WERI-Rb-1 (cell line): ENCODE data around the gene PGGHG.
"Not testable (repeated sequence)": the region's sequence is repeated elsewhere in the genome, so short reads cannot be mapped to it uniquely, and the experiment has no call there.

Experiments used
- DNase-seq: peaks from one replicate; pipeline ENCODE4 v3.0.0-alpha.2; 2020
- H3K27ac ChIP-seq: fragments of 250-450 bp; sonication (Bioruptor Pico); 2 replicates; pipeline ENCODE4 v1.5.1; 2020; ENCODE audit warnings: mild to moderate bottlenecking, moderate library complexity
- H3K27me3 ChIP-seq: fragments of 250-450 bp; sonication (Bioruptor Pico); 2 replicates; pipeline ENCODE4 v1.5.1; 2021; ENCODE audit warnings: mild to moderate bottlenecking, low read depth, moderate library complexity; ENCODE audit not compliant: insufficient read depth, severe bottlenecking
- H3K36me3 ChIP-seq: fragments of 250-450 bp; sonication (Bioruptor Pico); 2 replicates; pipeline ENCODE4 v1.5.1; 2020; ENCODE audit warnings: mild to moderate bottlenecking, moderate library complexity
- H3K4me3 ChIP-seq: 2 replicates; pipeline ENCODE4 v1.5.1; 2011; ENCODE audit warnings: low read depth, mild to moderate bottlenecking, control low read depth, low read length
- H3K9me3 ChIP-seq: fragments of 250-450 bp; sonication (Bioruptor Pico); 2 replicates; pipeline ENCODE4 v1.5.1; 2021; ENCODE audit warnings: mild to moderate bottlenecking, moderate library complexity; ENCODE audit not compliant: severe bottlenecking
- CTCF ChIP-seq: IDR thresholded peaks from 2 replicates; pipeline ENCODE4 v1.5.1; 2011; ENCODE audit warnings: low read depth, mild to moderate bottlenecking, control low read depth, inconsistent platforms, low read length

Gene PGGHG

GRCh38 chr11:328012-328411, 39.1 kb downstream of the PGGHG start:
- no peaks in the 10 kb centered on the region for H3K27me3 ChIP-seq
- no peak for DNase-seq
- no peaks in the 10 kb centered on the region for H3K36me3 ChIP-seq
- H3K4me3 ChIP-seq = no peak overlapping the region
- no peaks in the 10 kb centered on the region for H3K9me3 ChIP-seq
- TF ChIP-seq CTCF = no peak
- no peak overlapping the region for H3K27ac ChIP-seq

- H3K27ac ChIP-seq, H3K4me3 ChIP-seq, H3K36me3 ChIP-seq, H3K9me3 ChIP-seq, H3K27me3 ChIP-seq, DNase-seq: not testable (repeated sequence)
Observed at GRCh38 chr11:328516-329100, 39.7 kb downstream of the PGGHG start.

GRCh38 chr11:329886-330253, 40.9 kb downstream of the PGGHG start:
- Histone ChIP-seq H3K27me3 (no peaks in the 10 kb centered on the region), H3K4me3 (no peak overlapping the region), H3K9me3 (no peaks in the 10 kb centered on the region), H3K27ac (no peak overlapping the region), H3K36me3 (no peaks in the 10 kb centered on the region)
- no peak for TF ChIP-seq CTCF
- DNase-seq = no peak

GRCh38 chr11:330307-330693, 41.4 kb downstream of the PGGHG start:
- TF ChIP-seq CTCF = no peak
- H3K27ac ChIP-seq = no peak overlapping the region

GRCh38 chr11:330694-331357, 41.9 kb downstream of the PGGHG start:
- DNase-seq = no peak
- H3K4me3 ChIP-seq = no peak overlapping the region
- TF ChIP-seq CTCF = no peak
- H3K27ac ChIP-seq = no peak overlapping the region
- H3K9me3 ChIP-seq = no peaks in the 10 kb centered on the region
- H3K27me3 ChIP-seq = no peaks in the 10 kb centered on the region
- no peaks in the 10 kb centered on the region for H3K36me3 ChIP-seq

More at GRCh38 chr11:330307-330693, 41.4 kb downstream of the PGGHG start:
- Histone ChIP-seq H3K9me3 (no peaks in the 10 kb centered on the region), H3K4me3 (no peak overlapping the region), H3K27me3 (no peaks in the 10 kb centered on the region), H3K36me3 (no peaks in the 10 kb centered on the region)
- DNase-seq = no peak

- Histone ChIP-seq H3K27me3 (no peaks in the 10 kb centered on the region), H3K9me3 (no peaks in the 10 kb centered on the region), H3K36me3 (no peaks in the 10 kb centered on the region), H3K4me3 (no peak overlapping the region), H3K27ac (no peak overlapping the region)
- no peak for TF ChIP-seq CTCF
- no peak for DNase-seq
Observed at GRCh38 chr11:331358-332060, 42.6 kb downstream of the PGGHG start.
